Hematopoietic multipotent progenitor cell (in vitro differentiated cells): ENCODE results near the gene TMTC4. TPM values are rescaled to one million over a fixed set of nuclear protein-coding genes. Genes with fewer than 3 reads are reported as not detected.

Experiments used
- DNase-seq, 3 donors: peaks; one replicate each; pipeline ENCODE4 v3.0.0-alpha.2; 2011 to 2015; ENCODE audit warnings: low read depth in 2 of 3, low spot score in 2 of 3
- total RNA-seq: library from RNA; depleted of rRNA; stranded (reverse); fragments of >200 nt; gene quantifications from one replicate; pipeline ENCODE4 v1.2.3, GENCODE V29; 2012

TMTC4 gene
- total RNA-seq, 1 donor = 28.8 TPM

DNA sequence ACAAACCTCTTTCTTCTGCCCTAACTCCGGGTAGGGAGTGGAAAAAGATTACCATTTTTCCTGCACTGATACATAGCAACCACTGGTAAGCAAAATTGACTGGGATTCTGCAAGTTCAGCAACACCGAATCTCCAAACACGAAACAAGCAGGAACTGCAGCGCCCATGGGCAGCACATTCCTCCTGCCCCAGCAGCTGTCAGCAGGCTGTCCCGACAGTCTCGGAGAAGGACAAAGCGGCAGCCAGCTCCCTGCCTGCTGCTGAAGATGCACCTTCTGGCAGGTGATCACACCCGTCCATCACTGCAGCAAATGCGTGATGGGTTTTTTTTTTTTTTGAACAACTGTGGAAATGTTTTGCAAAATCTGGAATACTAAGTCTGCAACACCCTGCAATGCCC lies 6.7 kb downstream of the TMTC4 start:
- no peak for DNase-seq

GRCh38 chr13:100666124-100666523 lies 8.5 kb downstream of the TMTC4 start:
- no peak for DNase-seq

DNA sequence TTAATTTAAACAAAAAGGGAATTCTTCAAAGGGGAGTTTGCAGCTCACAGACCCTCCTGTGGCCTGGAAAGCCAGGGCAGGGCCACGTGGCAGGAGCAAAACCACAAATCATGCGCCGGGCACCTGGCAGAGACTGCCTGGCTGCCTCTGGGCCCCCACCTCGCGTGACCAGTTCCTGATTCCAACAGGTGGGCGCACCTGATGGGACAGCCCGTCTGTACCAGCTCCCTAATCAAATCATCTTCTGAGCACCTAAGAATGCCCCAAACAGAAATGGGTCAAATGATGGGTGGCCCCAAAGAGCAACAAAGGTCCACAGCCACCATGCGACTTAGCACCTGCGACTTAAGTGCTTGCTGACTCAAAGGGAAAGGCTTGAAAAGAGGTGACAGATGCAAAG lies 9.2 kb downstream of the TMTC4 start:
- DNase-seq = no peak

GRCh38 chr13:100664171-100664900 lies 10.3 kb downstream of the TMTC4 start:
- no peak for DNase-seq

- no peak for DNase-seq
Observed at GRCh38 chr13:100662468-100663211, 12.0 kb downstream of the TMTC4 start.

GRCh38 chr13:100660761-100661160 lies 13.8 kb downstream of the TMTC4 start:
- no peak for DNase-seq

- DNase-seq = no peak
Observed at GRCh38 chr13:100659578-100659977, 15.0 kb downstream of the TMTC4 start.

GRCh38 chr13:100658363-100658762 lies 16.2 kb downstream of the TMTC4 start:
- peak in 2 of 3 donors; percentile 26 to 77 for DNase-seq

DNA sequence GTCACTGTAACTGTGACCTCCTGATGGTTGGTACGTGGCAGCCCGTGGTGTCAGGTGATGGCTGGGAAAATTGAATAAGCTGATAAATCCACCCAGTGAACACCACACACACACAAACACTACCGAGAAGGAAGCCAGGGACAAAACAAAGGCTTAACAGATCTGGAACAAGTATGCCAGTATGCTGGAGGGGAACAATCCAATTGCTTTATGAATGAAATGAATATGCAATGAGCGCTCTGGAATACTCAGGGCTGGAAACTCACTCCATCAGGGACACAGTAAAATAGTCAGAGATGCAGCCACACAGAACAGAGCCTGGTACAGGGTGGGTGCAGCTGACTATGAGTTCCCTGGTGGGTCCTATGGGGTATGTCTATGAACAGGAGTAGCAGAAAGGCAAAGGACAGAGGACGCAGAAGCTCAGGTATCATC lies 16.7 kb downstream of the TMTC4 start:
- no peak for DNase-seq

GRCh38 chr13:100652510-100652909 lies 22.1 kb downstream of the TMTC4 start:
- no peak for DNase-seq

DNA sequence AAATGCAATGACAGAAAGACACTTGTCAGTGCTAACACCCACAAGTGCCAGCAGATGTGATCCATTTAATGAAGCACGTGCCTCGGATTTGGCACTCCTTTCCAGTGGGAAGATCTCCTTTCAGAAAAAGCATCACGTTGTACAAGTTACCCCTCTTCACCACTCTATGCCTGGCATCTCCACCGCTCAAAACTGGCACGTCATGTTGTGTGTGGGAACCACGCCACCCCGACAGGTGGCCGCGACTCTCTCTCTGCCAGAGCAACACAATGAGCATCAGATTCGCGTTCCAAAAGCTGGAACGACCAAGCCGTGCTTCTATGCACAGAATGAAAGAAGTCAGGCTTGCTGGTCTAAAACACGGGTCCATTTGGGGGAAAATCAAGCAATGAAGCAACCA lies 24.3 kb downstream of the TMTC4 start:
- DNase-seq = no peak

DNA sequence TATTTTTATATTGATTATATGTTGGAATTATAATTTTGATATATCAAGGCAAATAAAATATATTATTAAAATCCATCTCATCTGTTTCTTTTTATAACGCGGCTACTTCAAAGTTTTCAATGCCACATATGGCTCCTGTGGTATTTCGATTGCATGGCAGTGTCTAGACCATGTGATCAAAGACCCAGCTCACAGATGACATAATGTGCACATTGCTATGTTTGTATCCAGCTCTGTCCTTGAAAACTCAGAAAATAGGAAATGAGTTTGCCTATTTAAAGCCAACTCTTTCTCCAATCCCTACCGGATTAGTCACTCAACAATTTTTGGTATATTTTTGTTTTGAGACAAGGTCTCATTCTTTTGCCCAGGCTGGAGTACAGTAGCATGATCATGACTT lies 26.2 kb downstream of the TMTC4 start:
- no peak for DNase-seq

- DNase-seq = no peak
Observed at GRCh38 chr13:100646871-100647270, 27.7 kb downstream of the TMTC4 start.

DNA sequence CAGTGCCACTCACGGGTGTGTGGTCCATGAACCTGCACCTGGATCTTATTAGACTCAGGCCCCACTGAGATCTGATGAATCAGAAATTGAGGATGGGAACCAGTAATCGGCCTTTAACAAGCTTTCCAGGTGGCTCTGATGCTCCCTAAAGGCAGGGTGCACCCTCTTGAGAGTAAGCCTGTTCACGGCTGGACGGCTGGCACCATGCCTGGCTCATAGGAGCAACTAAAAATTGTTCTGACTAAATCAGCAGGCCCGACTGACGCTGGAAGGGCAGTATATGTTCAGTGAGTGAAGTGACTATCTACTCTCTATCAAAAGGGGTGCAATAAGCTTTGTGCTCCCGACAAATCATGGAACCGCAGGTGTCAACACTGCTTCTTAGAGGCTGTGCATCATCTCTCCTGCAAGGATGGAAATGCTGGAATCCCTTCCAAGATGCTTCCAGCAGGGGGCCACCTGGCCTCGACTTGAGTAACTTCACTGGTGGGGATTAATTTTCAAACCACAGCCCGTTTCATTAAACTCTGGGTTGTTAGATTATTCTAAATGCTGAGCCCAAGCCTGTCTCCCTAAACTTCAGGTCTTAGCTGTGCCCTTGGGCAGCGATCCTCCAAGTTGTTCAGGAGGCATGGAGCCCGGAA lies 28.4 kb downstream of the TMTC4 start:
- DNase-seq = peak in 2 of 3 donors; percentile 3 to 26

- no peak for DNase-seq
Observed at GRCh38 chr13:100645382-100645781, 29.2 kb downstream of the TMTC4 start.

GRCh38 chr13:100644371-100644770 lies 30.2 kb downstream of the TMTC4 start:
- DNase-seq = no peak

DNA sequence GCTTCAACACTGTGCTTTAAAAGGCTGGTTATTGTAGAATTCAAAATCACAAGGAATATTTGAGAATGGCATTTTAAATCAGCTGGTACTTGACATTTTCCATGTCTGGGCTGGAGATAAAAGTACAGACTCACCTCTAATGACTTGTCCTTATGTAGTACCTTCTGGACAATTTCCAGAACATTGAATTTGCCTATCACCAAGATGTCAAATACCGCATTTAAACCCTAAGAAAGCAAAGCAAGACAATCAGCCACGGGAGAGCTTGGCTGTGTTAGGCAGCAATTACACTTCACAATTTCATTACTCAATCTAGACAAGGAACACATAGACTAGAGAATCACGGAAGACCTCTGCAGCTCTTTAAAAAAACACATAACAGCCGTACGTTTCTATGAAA lies 36.8 kb downstream of the TMTC4 start:
- DNase-seq = no peak

- DNase-seq = no peak
Observed at GRCh38 chr13:100637380-100637779, 37.2 kb downstream of the TMTC4 start.

DNA sequence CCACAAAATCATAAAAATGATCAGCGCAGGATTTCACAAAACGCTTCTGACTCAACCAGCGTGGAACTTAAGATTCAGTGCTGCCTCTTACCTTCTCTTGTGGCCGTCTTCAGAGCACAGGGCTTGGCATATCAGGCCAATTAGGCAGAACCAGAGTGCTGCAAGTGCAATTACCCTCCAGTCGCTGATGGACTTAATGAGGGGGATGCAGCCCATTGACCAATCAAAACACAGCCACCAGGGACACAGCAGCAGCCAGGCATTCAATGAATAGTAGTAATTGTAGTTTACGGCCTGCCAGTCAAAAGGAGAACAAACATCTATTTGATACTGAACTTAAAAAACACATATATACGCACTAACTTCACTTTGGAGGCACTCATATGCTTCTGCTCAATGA lies 38.2 kb downstream of the TMTC4 start:
- no peak for DNase-seq

DNA sequence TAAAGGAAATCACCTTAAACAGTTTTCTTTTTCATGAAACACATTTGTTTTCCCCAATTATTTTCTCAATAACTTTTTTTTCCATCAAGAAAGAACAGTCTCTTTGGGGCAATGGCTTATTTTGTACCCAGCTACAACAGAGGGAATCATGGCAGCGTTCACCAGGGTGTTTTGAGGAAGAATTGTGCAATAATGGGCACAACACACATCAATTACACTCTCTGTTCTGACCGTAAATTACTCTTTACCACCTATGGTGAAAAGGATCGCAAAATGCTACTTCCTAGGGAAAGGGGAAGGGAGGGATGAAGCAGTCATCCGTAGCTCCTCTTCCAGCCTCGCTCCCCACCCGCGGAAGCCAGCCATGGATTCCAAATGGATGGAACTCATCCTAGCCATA lies 38.6 kb downstream of the TMTC4 start:
- DNase-seq = no peak

GRCh38 chr13:100634696-100635095 lies 39.9 kb downstream of the TMTC4 start:
- no peak for DNase-seq

GRCh38 chr13:100633461-100633860 lies 41.1 kb downstream of the TMTC4 start:
- no peak for DNase-seq
